Stimulated activated CD4-positive, alpha-beta T cell treated with anti-CD3 and anti-CD28 coated beads, Interleukin-15, amount 100 ng/mL, for 24 hours (primary cell): ENCODE data around the gene CLDN14.
"Not testable (repeated sequence)": the region's sequence is repeated elsewhere in the genome, so short reads cannot be mapped to it uniquely, and the experiment has no call there.

Experiments used
- DNase-seq: peaks from one replicate; pipeline ENCODE4 v3.0.0-alpha.2; 2020

CLDN14 gene

DNA sequence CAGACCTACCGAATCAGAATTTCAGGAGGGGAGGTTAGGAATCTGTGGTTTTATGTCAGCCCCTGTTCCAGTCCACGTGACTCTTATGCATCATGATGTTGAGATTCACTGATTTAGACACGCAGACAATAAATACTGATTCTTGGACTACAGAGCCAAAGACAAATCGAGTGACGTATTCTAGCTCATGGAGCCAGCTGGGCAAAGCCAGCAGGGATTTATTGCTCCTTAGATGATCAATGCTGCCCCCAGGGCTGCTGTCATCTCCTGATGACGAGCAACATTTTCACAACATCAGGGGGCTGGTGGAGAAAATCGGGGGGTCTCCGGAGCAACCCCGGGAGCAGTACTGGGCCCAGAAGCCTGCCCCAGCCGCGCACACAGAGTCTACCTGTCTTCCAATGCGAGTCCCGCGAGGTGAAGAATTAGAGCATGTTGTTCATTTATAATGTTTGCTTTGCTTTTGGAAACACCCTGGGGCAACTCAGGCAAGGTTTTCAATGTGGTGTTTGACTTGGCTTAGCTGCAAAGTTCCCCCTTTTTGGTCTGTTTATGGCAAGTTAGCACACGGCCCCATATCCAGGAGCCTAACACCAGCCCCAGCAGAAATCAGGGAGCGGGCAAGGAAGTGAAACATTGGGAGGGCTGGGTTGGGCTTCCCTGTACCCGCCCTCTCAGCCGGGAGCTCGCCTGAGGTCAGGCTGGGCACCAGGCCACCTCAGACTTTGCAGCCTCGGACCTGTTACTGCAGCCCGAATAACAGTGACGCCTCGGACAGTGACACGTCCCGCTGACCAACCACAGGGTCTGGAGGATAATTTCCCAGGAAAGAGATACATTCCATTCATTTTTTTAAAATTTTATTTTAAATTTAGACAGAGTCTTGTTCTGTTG is 19.9 kb upstream of the CLDN14 start:
- DNase-seq: no peak

DNA sequence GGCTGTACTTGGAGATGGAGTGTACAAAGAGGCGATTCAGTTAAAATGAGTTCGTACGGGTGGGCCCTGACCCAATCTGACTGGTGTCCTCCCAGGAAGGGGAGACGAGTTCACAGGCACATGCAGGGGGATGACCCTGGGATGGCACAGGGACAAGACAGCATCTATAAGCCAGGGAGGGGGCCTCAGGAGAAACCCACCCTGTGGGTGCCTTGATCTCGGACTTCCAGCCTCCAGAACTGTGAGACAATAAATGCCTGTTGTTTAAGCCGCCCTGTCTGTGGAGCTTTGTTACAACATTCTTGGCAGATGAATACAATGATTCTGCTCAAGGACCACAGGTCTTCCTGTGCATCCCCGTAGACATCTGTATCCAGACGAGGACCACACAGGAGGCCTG is 14.6 kb upstream of the CLDN14 start:
- no peak for DNase-seq

DNA sequence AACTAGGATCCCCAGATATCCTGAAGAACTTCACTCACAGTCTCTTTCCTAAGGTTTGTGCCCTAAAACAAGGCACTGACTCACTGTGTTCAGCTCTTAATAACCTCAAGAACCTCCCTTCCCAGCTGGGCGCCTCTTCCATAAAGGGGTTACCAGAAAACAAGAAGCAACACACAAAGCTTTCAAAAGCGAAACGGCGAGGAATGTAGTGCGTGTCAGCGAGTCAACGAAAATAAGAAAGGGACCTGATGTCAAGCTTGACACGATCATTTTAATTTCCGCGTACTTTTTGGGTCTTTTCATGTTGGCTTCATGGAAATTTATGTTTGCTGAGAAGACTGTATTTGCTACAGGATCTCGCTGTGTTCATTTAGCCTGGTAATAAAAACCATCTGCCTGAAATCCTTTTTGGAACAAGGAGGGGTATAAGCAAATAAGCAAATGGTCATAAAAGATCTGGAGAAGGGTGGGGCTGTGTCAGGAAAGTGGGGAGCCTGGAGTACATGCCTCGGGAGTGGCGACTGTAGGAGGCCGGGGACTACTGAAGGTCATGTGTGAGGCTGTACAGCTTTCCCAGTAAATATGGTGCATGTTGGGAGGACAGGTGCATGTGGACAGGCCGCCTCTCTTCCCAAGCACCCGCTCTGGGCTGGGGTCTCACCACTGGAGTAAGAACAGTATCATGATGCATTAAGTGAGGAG is 11.4 kb upstream of the CLDN14 start:
- DNase-seq: no peak

GRCh38 chr21:36489776-36490165 is 9.8 kb upstream of the CLDN14 start:
- DNase-seq: no peak

- no peak for DNase-seq
Observed at GRCh38 chr21:36489103-36489775, 9.3 kb upstream of the CLDN14 start.

- DNase-seq: no peak
Observed at GRCh38 chr21:36487641-36488307, 7.9 kb upstream of the CLDN14 start.

DNA sequence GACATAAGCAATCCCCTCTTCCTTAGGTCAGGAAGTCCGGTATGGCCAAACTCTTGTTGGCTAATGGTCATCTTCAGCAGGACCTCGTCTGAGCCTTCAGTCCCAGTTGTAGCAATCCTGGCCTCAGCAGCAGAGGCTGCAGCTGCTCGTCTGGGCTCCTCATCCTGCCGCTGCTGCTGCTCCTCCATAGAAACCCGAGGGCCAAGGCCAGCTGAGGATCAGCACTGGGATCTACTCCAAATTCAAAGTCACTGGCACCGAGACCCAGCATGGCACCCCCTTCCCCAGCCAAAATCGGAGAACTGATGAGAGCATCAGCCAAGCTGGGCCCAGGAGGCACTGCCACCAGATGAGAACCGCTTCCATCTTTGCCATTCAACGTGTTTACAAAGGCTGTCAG is 6.3 kb upstream of the CLDN14 start:
- no peak for DNase-seq

DNA sequence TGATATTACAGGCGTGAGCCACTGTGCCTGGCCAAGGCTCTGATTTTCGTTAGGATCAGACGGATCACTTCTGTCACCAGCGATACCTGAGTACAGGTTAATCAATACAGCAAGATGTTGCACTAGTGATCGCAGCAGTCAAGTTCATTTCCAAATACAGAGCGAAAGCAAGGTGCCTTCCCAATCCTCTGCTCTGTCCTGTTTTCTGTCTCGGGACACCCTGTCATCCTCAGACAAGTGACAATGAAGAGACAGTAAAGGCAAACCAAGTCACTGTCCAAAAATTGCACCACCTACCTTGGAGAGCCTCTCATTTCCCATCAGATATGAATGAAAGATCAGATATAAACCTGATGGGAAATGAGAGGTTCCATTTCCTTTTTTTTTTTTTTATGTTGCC is 5.6 kb upstream of the CLDN14 start:
- DNase-seq: no peak

- DNase-seq: no peak
Observed at GRCh38 chr21:36483095-36483494, 3.2 kb upstream of the CLDN14 start.

- no peak for DNase-seq
Observed at GRCh38 chr21:36482673-36483072, 2.8 kb upstream of the CLDN14 start.

GRCh38 chr21:36482181-36482580 is 2.3 kb upstream of the CLDN14 start:
- no peak for DNase-seq

GRCh38 chr21:36481639-36482038 is 1.7 kb upstream of the CLDN14 start:
- no peak for DNase-seq

- DNase-seq: no peak
Observed at GRCh38 chr21:36480618-36481017, 696 bp upstream of the CLDN14 start.

DNA sequence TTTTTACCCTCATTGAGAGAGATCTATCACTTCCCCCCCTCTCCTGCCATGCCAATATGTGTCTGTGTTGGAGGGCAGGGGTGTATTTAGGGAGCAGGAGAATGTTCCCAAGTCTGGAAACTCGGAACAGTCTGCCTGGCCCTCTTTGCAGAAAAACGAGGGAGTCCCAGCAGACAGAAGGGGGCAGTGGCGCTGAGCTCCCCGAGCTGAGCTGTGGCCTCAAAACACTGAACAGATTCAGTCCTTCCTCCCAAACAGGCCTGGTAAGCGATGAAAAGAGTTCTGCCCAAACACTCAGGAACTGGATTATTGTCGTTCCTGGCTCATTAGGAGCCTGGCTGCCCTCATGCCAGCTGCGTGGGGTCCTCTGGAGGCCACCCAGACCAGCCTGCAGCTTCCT is 981 bp downstream of the CLDN14 start:
- no peak for DNase-seq

GRCh38 chr21:36478207-36478701 is 1.7 kb downstream of the CLDN14 start:
- peak; percentile 48 for DNase-seq

GRCh38 chr21:36477559-36477958 is 2.4 kb downstream of the CLDN14 start:
- no peak for DNase-seq

DNA sequence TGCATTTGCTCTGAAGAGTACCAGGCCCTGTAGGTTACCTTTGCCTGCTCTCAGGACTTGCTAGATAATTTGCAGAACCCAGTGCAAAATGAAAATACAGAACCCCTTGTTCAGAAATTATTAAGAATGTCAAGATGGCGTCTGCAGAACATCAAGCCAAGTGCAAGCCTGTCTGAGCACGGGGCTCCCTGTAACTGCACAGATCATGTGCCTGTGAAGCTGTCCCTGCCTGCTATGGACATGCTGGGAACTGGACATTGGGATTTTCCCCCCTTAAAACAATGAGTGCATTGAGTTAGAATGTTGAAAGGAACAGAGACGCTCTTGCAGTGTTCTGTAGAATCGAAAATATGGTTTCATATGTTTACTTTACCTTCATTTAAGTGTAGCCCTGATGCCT is 2.9 kb downstream of the CLDN14 start:
- no peak for DNase-seq

GRCh38 chr21:36476541-36476940 is 3.4 kb downstream of the CLDN14 start:
- DNase-seq: not testable (repeated sequence)

DNA sequence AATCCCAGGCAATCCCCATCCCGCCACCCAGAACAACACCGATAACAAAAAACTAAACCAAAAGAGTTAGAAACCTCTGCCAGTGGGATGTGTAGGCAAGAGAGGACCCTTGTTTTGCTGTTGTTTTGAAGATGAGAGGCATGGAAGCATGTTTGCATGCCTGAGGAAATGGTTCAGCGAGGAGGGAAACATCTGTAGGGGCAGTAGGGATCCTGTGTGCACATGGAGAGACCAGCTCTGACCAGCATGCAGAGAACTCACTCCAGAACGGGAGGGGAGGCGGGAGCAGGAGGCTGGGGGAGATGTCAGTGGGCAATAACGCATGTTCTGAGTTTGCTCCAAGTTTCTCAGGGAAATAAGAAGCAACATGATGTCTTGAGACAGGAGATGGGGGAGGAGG is 5.3 kb downstream of the CLDN14 start:
- no peak for DNase-seq

GRCh38 chr21:36473203-36473602 is 6.7 kb downstream of the CLDN14 start:
- no peak for DNase-seq

DNA sequence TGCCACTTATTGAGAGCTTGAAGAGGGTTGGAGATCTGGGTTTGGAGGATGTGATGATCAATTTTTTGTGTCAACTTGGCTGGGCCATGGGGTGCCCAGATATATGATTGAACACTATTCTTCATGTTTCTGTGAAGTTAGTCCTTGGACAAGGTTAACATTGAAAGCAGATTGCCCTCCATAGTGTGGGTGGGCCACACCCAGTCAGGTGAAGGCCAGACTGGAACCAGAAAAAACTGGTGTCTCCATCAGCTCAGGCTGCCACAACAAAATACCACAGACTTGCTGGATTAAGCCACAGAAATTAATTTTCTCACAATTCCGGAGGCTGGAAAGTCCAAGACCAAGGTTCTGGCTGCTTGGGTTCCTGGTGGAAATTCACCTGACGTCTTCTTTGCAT is 7.5 kb downstream of the CLDN14 start:
- no peak for DNase-seq

GRCh38 chr21:36471254-36471723 is 8.6 kb downstream of the CLDN14 start:
- DNase-seq: peak; percentile 8

DNA sequence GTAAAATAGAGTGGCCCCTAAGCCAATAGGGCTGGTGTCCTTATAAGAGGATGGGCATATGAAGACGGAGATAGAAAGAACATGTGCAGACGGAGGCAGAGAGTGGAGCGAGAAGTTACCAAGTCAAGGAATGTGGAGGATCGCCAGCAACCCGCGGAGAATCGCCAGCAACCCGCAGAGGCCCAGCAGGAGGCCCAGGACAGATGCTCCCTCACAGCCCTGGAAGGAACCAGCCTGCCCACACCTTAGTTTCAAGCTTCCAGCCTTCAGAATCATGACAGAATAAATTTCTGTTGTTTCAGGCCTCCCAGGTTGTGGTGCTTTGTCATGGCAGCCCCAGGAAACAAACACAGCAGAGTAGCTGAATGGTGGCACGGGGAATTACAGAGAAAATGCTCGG is 9.6 kb downstream of the CLDN14 start:
- DNase-seq: no peak
